IMR-90 (cell line): ENCODE results near the gene UNC79.

Experiments used
- CTCF ChIP-seq: conservative IDR thresholded peaks from 2 replicates; pipeline ENCODE4 v1.5.1; 2012; ENCODE audit warnings: mild to moderate bottlenecking, low read depth, low read length, improper control_type of control experiment
- RFX5 ChIP-seq: IDR thresholded peaks from 2 replicates; pipeline ENCODE4 v1.8.0; 2012; ENCODE audit warnings: low read depth, mild to moderate bottlenecking, low read length, moderate library complexity

- no peak for TF ChIP-seq RFX5
- no peak for TF ChIP-seq CTCF
Observed at GRCh38 chr14:93688239-93688666, 257.5 kb downstream of the UNC79 start.
